T-helper 17 cell (primary cell): Measurements from ENCODE around the gene KIF26B. TPM values are rescaled to one million over a fixed set of nuclear protein-coding genes. Genes with fewer than 3 reads are reported as not detected.
"Not testable (repeated sequence)": the region's sequence is repeated elsewhere in the genome, so short reads cannot be mapped to it uniquely, and the experiment has no call there.

ENCODE experiments used
- ATAC-seq: fragments of 150-1000 bp; cut with Tn5 transposase; 2 replicates; pipeline ENCODE4 v1.10.0; 2021; ENCODE audit warnings: mild to moderate bottlenecking, moderate library complexity
- DNase-seq, 3 donors: peaks; one replicate each; pipeline versions ENCODE4 v3.0.0 to v3.0.0-alpha.2; 2020 to 2021
- H3K9me3 ChIP-seq: one replicate; pipeline ENCODE4 v1.7.0; 2013; ENCODE audit warnings: low read length, mild to moderate bottlenecking; ENCODE audit not compliant: control insufficient read depth, poor library complexity, severe bottlenecking
- H3K27ac Mint-ChIP-seq: one replicate; pipeline ENCODE4 v1.8.0; 2022; ENCODE audit warnings: mild to moderate bottlenecking, moderate library complexity, mixed read lengths
- H3K27me3 Mint-ChIP-seq: one replicate; pipeline ENCODE4 v1.8.0; 2022; ENCODE audit warnings: mixed read lengths
- H3K36me3 Mint-ChIP-seq: one replicate; pipeline ENCODE4 v1.8.0; 2022; ENCODE audit warnings: low read depth, mixed read lengths
- H3K4me1 Mint-ChIP-seq: one replicate; pipeline ENCODE4 v1.8.0; 2022; ENCODE audit warnings: mild to moderate bottlenecking, mixed read lengths
- H3K4me3 Mint-ChIP-seq: one replicate; pipeline ENCODE4 v1.8.0; 2022; ENCODE audit warnings: mild to moderate bottlenecking, moderate library complexity, mixed read lengths
- total RNA-seq, 4 donors: library from RNA in 2 of 4; stranded (reverse) in 2 of 4; gene quantifications; one replicate each; pipeline ENCODE4 v1.2.3 and lab custom pipeline; 2022 to 2026

KIF26B gene
- total RNA-seq, 2 donors from 2014 or later = not detected

GRCh38 chr1:245702346-245702745 lies 547.6 kb downstream of the KIF26B start:
- H3K9me3 ChIP-seq = no peaks in the 10 kb centered on the region
- H3K27ac Mint-ChIP-seq = no peak overlapping the region
- H3K36me3 Mint-ChIP-seq = no peaks in the 10 kb centered on the region
- H3K4me1 Mint-ChIP-seq = no peaks in the 10 kb centered on the region
- no peaks in the 10 kb centered on the region for H3K27me3 Mint-ChIP-seq
- ATAC-seq (no peak), DNase-seq (no peak)
- no peak overlapping the region for H3K4me3 Mint-ChIP-seq

- Mint-ChIP-seq H3K4me1 (no peaks in the 10 kb centered on the region), H3K27me3 (no peaks in the 10 kb centered on the region), H3K36me3 (no peaks in the 10 kb centered on the region), H3K4me3 (no peak overlapping the region), H3K27ac (no peak overlapping the region)
- H3K9me3 ChIP-seq = no peaks in the 10 kb centered on the region
- DNase-seq (no peak), ATAC-seq (no peak)
These were observed 549.6 kb downstream of the KIF26B start for GRCh38 chr1:245704341-245704740.

DNA sequence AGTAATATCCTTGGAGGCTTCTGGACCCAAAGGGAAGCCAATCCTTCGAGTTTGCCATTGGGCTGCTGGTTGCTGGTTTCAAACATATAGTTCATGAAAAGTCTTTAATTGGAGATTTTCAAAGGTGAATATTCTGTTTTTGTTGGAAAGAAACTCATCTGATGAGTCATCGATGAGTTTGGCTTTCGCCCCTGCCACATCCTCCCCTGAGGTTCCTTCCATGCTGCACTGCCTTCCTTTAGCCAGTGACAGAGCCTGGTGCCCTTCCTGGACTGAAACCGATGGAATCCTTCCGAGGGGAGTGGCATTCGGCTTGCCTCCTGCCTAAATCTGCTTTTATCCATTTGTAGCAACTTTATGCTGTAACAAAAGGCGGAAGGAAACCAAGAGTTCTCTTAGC lies 550.0 kb downstream of the KIF26B start:
- H3K4me1 Mint-ChIP-seq = no peaks in the 10 kb centered on the region
- no peaks in the 10 kb centered on the region for H3K27me3 Mint-ChIP-seq
- H3K4me3 Mint-ChIP-seq = no peak overlapping the region
- no peaks in the 10 kb centered on the region for H3K36me3 Mint-ChIP-seq
- no peaks in the 10 kb centered on the region for H3K9me3 ChIP-seq
- DNase-seq (no peak), ATAC-seq (no peak)
- H3K27ac Mint-ChIP-seq = no peak overlapping the region

- DNase-seq = no peak
- no peak overlapping the region for H3K27ac Mint-ChIP-seq
- H3K27me3 Mint-ChIP-seq = no peaks in the 10 kb centered on the region
- H3K36me3 Mint-ChIP-seq = no peaks in the 10 kb centered on the region
- H3K4me1 Mint-ChIP-seq = no peaks in the 10 kb centered on the region
- no peak overlapping the region for H3K4me3 Mint-ChIP-seq
- ATAC-seq = no peak
- no peaks in the 10 kb centered on the region for H3K9me3 ChIP-seq
These were observed 553.2 kb downstream of the KIF26B start for GRCh38 chr1:245707941-245708340.

DNA sequence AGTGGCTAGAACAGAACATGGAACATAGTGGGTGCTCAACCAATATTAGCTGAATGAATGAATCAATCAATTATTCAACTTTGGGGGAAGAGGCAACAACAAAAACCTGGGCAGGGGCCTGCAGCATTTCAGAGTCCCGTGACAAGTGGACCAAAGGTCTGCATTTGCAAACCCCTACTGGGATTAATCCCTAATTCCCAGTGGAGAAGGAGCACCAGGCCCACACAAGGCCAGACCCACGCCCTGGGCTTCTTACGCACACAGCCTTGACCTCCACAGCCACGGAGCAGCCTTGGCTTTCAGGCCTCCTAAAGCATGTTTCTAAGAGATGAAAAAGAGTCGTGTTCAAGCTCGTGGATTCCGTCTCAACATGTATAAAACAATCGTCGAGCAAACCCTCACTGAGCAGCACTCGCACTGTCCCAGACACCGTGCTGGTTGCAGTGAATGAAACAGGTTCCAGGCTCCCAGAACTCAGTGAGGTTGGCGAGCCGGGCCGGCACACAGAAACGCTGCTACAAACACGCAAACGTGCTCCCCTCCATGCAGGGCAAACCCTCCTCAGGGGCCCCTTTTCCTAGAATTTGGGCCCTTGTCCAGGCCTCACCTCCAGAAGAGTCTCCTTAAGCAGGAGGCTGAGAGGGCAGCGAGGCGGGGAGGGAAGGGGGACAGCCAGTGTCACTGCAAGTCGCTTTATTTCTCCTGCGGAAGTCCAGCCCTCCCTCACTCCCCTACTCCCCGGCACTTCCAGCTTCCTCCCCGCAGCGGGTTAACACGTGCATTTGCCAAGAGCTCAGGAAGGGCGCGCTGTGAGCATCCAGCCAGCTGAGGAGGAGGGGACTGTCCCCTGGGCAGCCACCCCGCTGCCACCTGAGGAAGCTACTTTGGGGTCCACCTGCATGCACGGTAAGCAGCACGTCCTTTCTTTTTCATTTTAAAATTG lies 556.4 kb downstream of the KIF26B start:
- Mint-ChIP-seq H3K4me3 (no peak overlapping the region), H3K27ac (no peak overlapping the region), H3K36me3 (no peaks in the 10 kb centered on the region), H3K4me1 (no peaks in the 10 kb centered on the region), H3K27me3 (peaks cover 5% of the 10 kb centered on the region)
- ATAC-seq (no peak), DNase-seq (no peak)
- H3K9me3 ChIP-seq = no peaks in the 10 kb centered on the region

- H3K27ac Mint-ChIP-seq, ATAC-seq, DNase-seq, H3K4me3 Mint-ChIP-seq, H3K4me1 Mint-ChIP-seq, H3K9me3 ChIP-seq, H3K36me3 Mint-ChIP-seq, H3K27me3 Mint-ChIP-seq: not testable (repeated sequence)
These were observed 559.2 kb downstream of the KIF26B start for GRCh38 chr1:245714027-245714426.

DNA sequence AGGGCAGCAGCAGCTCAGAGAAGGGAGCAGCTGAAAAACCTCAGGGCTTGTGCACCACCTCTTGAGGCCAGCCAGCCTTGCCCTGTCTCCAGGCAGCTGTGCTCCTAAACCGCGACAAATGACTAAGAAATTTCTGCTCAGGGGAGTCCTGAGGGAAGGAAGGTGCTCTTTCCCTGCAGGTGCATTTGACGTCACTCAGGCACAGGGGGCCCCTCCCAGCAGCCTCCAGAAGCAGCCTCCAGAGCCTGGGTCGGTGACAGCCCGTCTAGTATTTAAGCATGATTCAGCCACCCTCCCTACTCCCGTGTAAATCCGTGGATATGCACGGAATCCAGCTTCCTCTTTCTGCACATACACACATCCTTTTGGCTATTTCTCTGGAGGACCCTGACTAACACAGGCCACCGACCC lies 560.5 kb downstream of the KIF26B start:
- H3K27me3 Mint-ChIP-seq = peaks cover 5% of the 10 kb centered on the region
- no peak overlapping the region for H3K27ac Mint-ChIP-seq
- ATAC-seq = no peak
- no peaks in the 10 kb centered on the region for H3K9me3 ChIP-seq
- no peaks in the 10 kb centered on the region for H3K4me1 Mint-ChIP-seq
- DNase-seq = no peak
- H3K4me3 Mint-ChIP-seq = no peak overlapping the region
- H3K36me3 Mint-ChIP-seq = no peaks in the 10 kb centered on the region

DNA sequence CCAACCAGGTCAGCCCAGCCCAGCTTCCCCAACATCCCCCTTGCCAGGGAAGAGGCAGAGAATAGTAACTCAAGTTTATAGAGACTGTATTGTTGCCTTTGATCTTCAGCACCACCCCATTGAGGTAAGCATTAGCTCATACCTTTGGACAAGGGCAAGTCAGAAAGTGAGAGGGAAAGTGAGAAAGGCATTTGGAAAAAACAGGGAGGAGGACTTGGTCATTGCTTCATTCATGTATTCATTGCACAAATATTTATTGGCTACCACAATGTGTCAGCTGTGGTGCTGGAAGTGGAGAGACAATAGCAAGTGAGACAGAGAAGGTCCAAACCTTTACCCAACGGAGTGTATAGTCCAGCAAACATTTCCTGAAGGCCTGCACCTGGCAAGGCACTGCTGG lies 561.2 kb downstream of the KIF26B start:
- Mint-ChIP-seq H3K4me1 (no peaks in the 10 kb centered on the region), H3K4me3 (no peak overlapping the region), H3K27me3 (peaks cover 5% of the 10 kb centered on the region), H3K36me3 (no peaks in the 10 kb centered on the region), H3K27ac (no peak overlapping the region)
- ATAC-seq (no peak), DNase-seq (no peak)
- no peaks in the 10 kb centered on the region for H3K9me3 ChIP-seq

DNA sequence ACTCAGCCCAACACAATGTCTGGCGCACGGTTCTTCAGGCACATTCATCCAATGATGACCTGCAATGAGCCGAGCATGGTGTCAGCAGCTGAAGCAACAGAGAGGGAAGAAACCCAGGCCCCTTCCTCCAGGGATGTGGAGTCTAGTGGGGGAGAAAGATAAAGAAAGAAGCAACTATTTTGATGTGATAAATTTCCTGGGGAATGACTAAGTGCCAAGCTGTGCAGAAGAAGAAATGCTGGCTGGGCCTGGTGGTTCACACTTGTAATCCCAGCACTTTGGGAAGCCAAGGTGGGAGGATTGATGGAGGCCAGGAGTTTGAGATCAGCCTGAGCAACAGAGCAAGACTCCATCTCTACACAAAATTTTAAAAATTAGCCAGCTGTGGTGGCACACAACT lies 561.8 kb downstream of the KIF26B start:
- no peaks in the 10 kb centered on the region for H3K36me3 Mint-ChIP-seq
- no peak overlapping the region for H3K4me3 Mint-ChIP-seq
- H3K27ac Mint-ChIP-seq = no peak overlapping the region
- ATAC-seq (no peak), DNase-seq (no peak)
- no peaks in the 10 kb centered on the region for H3K9me3 ChIP-seq
- H3K4me1 Mint-ChIP-seq = no peaks in the 10 kb centered on the region
- H3K27me3 Mint-ChIP-seq = peaks cover 5% of the 10 kb centered on the region

- no peak overlapping the region for H3K27ac Mint-ChIP-seq
- no peaks in the 10 kb centered on the region for H3K36me3 Mint-ChIP-seq
- H3K4me3 Mint-ChIP-seq = no peak overlapping the region
- DNase-seq = no peak
- H3K4me1 Mint-ChIP-seq = no peaks in the 10 kb centered on the region
- no peaks in the 10 kb centered on the region for H3K9me3 ChIP-seq
- ATAC-seq = no peak
- peaks cover 5% of the 10 kb centered on the region for H3K27me3 Mint-ChIP-seq
These were observed 562.8 kb downstream of the KIF26B start for GRCh38 chr1:245717611-245718010.

GRCh38 chr1:245718123-245718522 lies 563.3 kb downstream of the KIF26B start:
- H3K36me3 Mint-ChIP-seq = no peaks in the 10 kb centered on the region
- no peak for ATAC-seq
- peaks cover 5% of the 10 kb centered on the region for H3K27me3 Mint-ChIP-seq
- DNase-seq = no peak
- no peaks in the 10 kb centered on the region for H3K4me1 Mint-ChIP-seq
- H3K4me3 Mint-ChIP-seq = no peak overlapping the region
- H3K9me3 ChIP-seq = no peaks in the 10 kb centered on the region
- H3K27ac Mint-ChIP-seq = no peak overlapping the region

DNA sequence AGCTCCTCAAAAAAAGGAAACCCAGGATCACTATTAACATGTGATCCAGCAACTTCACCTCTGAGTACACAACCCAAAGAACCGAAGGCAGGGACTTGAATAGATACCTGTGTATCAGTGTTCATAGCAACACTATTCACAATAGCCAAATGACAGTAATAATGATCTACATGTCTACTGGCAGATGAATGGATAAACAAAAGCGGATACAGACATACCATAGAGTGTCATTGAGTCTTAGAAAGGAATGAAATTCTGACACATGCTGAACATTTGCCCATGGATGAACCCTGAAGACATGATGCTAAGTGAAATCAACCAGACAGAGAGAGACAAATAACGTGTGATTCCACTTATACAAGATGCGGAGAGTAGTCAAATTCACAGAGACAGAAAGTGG lies 564.2 kb downstream of the KIF26B start:
- no peak overlapping the region for H3K4me3 Mint-ChIP-seq
- H3K4me1 Mint-ChIP-seq = no peaks in the 10 kb centered on the region
- no peak for DNase-seq
- peaks cover 5% of the 10 kb centered on the region for H3K27me3 Mint-ChIP-seq
- no peaks in the 10 kb centered on the region for H3K36me3 Mint-ChIP-seq
- no peak for ATAC-seq
- H3K9me3 ChIP-seq = no peaks in the 10 kb centered on the region
- no peak overlapping the region for H3K27ac Mint-ChIP-seq

DNA sequence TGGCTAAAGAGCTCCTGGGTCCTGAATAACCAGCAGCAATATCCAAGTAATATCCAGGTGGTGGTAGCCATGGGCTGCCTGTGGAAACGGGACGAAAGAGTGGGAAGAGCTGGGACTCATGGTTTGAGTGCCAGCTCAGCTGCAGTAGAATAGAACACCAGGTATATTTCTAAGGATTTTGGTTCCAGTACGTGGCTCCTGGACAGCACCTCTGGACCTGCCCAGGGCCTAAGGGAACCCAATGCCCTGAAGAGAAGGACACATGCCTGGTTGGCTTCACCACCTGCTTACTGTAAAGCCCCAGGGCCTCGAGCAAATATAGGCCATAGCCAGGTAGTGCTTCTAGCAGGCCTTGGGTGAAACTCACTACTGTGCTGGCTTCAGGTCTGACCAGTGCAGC lies 566.7 kb downstream of the KIF26B start:
- Mint-ChIP-seq H3K4me3 (no peak overlapping the region), H3K27ac (no peak overlapping the region), H3K36me3 (no peaks in the 10 kb centered on the region), H3K4me1 (no peaks in the 10 kb centered on the region), H3K27me3 (no peaks in the 10 kb centered on the region)
- ATAC-seq (no peak), DNase-seq (no peak)
- no peaks in the 10 kb centered on the region for H3K9me3 ChIP-seq

DNA sequence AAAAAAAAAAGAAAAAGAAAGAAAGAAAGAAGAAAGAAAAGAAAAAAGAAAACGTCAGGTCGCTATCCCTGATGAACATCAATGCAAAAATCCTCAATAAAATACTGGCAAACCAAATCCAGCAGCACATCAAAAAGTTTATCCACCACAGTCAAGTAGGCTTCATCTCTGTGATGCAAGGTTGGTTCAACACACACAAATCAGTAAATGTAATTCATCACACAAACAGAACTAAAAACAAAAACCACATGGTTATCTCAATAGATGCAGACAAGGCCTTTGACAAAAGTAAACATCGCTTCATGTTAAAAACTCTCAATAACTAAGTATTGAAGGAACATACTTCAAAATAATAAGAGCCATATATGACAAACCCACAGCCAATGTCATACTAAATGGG lies 573.2 kb downstream of the KIF26B start:
- DNase-seq, H3K27me3 Mint-ChIP-seq, H3K9me3 ChIP-seq, ATAC-seq, H3K27ac Mint-ChIP-seq, H3K36me3 Mint-ChIP-seq, H3K4me1 Mint-ChIP-seq, H3K4me3 Mint-ChIP-seq: not testable (repeated sequence)
